GM21723 (cell line): Measurements from ENCODE around the gene MORN5.

Source experiments
- ATAC-seq: cut with Tn5 transposase; IDR thresholded peaks from one replicate; pipeline ENCODE4 v1.9.1; 2021; ENCODE audit warnings: mild to moderate bottlenecking, moderate library complexity; ENCODE audit not compliant: unreplicated experiment

Gene MORN5

DNA sequence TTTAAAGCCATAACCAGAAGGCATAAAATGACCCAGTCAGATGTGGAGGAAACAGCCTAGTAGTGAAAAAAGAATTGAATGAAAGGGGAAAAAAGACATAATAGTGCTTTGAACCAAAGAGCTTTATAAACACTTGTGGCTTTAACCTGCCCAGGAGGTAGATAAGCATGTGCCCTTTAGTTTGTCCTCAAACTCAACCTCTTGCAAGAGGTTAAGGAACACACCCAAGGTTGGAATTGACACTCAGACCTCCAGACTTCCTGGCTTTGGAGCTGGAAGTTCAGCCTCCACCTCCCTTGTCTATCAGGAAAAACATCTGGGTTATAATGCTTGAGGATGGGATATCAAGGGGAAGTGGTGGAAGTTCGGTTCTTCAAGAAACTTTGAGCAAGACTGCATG lies 16.4 kb upstream of the MORN5 start:
- ATAC-seq: no peak

DNA sequence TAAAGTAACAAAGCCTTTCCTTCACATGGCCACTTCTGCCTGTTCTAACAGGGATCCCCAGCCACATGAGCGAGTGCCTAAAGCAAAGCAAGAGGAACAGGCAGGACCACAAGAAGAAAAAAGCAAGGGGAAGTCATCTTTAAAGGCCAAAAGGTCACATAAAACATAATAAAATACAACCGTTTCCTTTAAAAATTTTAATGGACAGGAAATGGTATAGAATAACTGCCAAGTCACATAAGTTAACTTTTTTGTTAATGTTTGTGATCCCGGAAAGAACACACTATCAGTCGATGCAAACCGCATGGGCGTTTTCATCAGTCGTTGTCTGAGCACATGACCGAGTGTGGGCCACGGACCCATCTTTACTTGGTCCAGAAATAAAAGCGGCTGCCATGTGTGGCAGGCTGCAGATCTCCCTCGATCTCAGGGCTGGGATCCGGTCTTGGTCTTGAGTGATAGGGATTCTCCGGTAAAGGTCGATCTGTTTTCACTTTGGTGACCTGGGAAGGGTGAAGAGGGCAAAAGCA lies 15.8 kb upstream of the MORN5 start:
- ATAC-seq: no peak

DNA sequence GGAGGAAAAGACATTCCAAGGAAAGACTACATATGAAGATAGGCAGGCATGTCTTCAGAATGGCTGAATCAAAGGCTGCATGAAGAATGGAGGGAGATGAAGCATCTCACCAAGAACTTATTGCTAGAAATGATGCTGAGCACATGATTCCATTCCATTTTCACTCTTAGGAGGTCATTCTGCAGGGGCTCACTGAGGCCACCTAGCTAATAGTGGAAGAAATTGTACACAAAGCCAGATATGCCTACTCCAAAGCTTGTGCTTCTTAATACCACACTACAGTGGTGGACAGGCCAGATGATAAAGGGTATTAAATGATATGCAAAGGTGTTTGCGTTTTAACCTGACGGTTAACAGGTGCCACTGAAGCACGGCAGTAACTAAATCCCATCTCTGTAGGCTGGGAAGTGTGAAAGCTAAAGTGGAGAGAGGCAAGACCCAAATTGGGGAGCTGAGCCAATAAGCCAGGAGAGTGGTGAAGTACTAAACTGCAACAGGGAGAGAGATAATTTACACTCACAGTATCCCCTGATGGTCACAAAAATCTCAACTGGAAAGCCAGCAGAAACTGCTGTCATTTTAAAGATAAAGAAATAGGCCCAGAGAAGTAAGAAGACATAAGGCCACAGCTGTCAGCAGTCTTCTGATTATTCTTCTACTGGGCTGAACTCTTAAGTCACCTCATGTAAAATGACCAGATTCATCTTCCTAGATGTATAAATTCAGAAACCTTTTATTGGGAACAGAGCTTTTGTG lies 14.7 kb upstream of the MORN5 start:
- ATAC-seq: no peak

GRCh38 chr9:122145592-122145863 lies 14.2 kb upstream of the MORN5 start:
- no peak for ATAC-seq

- no peak for ATAC-seq
Measured at GRCh38 chr9:122151267-122151828, 8.4 kb upstream of the MORN5 start.

DNA sequence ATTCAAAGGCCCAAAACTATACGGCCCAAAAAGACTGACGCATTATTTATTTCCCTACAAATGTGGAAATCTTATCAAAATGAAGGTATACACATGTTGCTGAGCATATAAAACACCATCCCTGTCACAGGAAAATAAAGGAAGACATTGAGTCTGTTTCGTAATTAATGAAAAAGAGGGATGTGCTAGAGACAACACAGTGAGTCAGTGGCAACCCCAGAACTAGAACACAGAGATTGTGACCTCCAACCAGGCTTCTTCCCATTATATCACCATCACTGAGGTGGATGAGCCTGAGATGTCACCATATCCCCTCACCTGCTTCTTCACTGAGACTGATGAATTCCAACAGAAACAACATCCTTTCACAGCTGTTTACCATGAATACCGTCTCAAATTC lies 3.9 kb upstream of the MORN5 start:
- no peak for ATAC-seq

GRCh38 chr9:122158202-122158601 lies 1.5 kb upstream of the MORN5 start:
- no peak for ATAC-seq

GRCh38 chr9:122159925-122160246 lies 178 bp downstream of the MORN5 start:
- no peak for ATAC-seq

DNA sequence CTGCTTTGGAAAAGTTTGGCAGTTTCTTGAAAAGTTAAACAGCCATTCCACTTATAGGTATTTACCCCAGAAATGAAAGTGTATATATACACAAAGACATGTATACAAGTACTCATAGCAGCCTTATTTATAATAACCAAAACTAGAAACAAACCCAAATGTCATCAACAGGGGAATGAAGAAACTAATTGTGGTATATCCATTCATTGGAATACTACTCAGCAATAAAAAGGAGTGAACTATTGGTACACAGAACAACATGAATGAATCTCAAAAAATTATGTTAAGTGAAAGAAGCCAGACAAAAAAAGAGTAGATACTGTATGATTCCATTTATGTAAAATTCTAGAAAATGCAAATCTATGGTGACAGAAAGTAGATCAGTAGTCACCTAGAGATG lies 2.7 kb downstream of the MORN5 start:
- no peak for ATAC-seq

DNA sequence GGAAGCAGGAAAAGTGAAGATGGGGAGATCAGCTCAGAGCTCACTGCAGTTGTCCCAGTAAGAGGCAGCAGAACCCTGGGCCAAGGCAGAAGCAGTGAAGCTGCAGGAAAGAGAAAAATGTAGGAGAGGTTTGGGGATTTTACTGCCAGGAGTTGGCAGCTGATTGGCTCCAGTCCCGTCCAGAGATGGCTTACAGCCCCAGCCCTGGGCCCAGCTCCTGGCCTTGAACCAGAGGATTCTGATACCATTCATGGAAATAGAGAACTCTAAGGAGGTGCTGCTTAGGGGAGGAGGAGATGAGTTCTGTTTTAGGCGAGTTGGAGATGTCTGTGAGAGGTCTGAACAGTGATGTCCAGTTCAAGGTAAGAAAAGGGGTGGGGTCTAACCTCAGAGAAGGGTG lies 4.6 kb downstream of the MORN5 start:
- ATAC-seq: no peak

DNA sequence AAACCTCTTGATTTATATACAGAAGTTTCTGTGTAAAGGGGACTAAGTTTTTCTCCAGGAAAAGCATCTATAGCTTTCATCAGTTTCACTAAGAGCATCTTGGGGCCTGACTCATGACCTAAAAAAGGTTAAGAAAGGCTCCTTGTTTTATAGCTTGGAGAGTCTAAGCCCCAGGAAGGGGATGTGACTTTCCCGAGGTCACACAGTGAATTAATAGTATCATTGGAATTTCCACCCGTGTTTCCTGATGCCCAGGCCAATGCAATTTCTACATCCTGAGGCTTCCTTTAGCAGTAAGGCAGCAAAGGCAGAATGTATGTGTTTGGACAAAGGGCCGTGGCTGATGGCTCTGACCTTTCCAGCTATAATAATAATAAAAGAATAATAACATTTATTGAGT lies 8.6 kb downstream of the MORN5 start:
- ATAC-seq: no peak

DNA sequence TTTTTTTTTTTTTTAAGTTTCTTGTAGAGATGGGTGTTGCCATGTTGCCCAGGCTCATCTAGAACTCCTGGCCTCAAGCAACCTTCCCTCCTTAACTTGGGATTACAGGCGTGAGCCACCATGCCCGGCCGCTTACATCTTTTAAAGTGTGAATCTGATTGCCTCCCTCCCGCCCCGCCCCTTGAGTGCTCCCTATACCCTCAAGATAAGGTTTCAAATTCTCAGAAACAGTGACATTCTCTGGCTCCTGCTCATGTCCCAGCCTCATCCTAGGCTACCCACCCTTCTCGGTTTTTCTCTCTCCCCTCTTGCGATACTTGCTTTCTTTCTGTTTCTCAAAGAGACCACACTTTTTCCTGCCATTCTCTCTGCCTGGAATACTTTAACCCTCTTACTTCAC lies 12.4 kb downstream of the MORN5 start:
- no peak for ATAC-seq

- no peak for ATAC-seq
Measured at GRCh38 chr9:122173670-122174069, 14.0 kb downstream of the MORN5 start.

GRCh38 chr9:122176916-122177315 lies 17.2 kb downstream of the MORN5 start:
- ATAC-seq: no peak

DNA sequence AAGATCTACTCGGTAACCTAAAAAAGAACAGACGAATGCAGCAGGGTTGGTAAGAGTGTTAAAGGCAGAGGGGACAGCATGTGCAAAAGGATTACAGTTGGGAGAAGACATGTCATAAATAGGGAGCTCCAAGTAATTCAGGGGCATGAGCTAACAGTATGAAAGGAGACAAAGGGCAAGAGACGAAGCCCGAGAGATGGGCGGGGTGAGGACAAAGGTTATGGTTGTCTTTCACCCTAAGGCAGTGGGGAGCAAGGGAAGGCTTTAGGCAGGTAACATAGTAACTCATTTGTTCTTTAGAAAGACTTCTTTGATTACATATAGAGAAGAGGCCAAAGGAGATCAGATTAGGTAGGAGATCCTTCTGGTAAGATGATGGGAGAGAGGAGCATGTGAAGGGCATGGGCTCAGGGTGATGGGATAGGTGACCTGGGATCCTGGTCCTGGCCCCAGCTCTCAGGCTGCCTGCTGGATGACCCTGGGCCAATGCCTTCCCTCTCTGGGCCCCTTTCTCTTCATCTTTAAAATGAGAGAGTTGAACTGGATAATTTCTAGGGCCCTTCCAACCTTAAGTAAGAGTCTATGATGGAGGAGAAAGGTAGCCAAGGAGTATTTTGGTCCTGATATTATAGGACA lies 19.5 kb downstream of the MORN5 start:
- ATAC-seq: no peak

DNA sequence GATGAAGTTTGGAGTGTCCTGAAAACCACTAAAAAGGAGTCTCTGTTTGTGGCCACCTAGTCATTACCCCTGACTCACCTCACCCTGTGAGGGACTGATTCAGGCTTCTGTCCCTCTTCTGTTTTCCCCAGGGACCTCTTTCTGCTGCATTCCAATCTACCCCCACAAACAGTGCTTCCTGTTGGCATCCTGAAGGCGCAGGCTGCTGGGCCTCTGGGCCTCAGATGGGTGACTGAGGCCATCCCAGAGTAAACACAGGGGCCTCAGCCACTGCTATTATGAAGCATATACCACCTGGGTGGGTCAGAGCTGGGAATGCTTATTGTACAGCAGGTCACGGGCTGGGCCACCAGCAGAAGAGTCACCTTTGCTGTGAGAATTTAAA lies 20.0 kb downstream of the MORN5 start:
- no peak for ATAC-seq

DNA sequence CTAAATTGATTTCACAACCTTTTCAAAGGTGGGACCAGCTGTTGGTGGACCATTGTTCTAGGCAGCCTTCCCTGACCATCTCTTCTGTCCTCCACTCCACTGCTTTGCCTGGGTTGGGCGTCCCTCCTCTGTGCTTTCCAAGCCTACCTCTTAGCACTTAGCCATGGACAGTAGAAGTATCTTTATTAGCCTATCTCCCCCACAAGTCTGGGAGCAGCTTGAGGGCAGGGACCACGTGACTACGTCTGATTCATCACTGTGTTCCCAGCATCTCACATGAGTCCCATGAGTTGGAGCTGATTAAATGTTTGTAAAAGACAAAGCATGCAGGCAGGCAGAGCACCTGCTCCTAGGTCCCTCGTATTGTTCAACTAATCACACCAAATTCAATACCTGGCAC lies 20.9 kb downstream of the MORN5 start:
- no peak for ATAC-seq

- ATAC-seq: no peak
Measured at GRCh38 chr9:122183501-122183900, 23.8 kb downstream of the MORN5 start.

GRCh38 chr9:122184551-122184950 lies 24.8 kb downstream of the MORN5 start:
- ATAC-seq: no peak

GRCh38 chr9:122186301-122186700 lies 26.6 kb downstream of the MORN5 start:
- ATAC-seq: no peak

DNA sequence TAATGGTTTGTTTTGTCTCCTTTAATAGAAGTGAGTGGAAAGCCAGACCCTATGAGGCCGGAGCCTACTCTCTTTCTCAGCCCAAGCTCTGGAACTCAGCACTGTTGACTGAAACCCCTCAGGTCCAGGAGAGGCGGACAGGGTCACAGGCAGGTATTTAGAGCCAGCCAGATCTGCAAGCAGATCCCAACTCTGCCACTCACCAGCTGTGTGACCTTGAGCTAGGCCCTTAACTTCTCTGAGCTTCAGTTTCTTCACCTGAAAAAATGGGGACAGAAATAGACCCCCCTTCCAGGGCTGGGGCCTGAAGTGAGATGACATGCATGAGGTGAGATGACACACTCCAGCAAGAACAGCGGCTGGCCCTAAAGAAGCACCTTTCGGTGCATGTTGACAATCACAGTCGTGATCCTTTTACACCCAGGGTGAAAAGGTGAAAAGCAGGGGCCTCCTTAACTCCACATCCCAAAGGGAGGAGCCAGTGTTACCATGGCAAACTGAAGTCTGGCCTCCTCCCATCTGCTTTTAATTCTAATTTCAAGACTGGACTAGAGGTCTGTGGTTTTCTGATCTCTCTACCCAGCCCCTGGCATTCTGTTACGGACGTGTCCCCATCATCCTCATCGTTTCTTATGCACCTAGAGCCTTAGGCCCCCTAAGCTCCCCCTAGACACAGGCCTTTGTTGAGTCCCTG lies 27.2 kb downstream of the MORN5 start:
- no peak for ATAC-seq

GRCh38 chr9:122188369-122188768 lies 28.7 kb downstream of the MORN5 start:
- no peak for ATAC-seq
